Activated CD4-positive, alpha-beta T cell treated with anti-CD3 and anti-CD28 coated beads for 36 hours (primary cell): ENCODE measurements around the gene OR4K5. TPM values are rescaled to one million over a fixed set of nuclear protein-coding genes. Genes with fewer than 3 reads are reported as not detected.
"Not testable (repeated sequence)": the region's sequence is repeated elsewhere in the genome, so short reads cannot be mapped to it uniquely, and the experiment has no call there.

ENCODE experiments used
- ATAC-seq: fragments of 200-7000 bp; cut with Tn5 transposase; one replicate; pipeline ENCODE4 v1.10.0; 2021; ENCODE audit warnings: mild to moderate bottlenecking, moderate library complexity
- CTCF ChIA-PET: fragments of 350-600 bp; sonication (Branson Sonifier 250); formaldehyde crosslinking; loops from one replicate; lab custom pipeline; 2021; ENCODE audit warnings: antibody characterized with exemption; lab: Charles Lee
- POLR2A ChIA-PET: fragments of 350-600 bp; sonication (Branson Sonifier 250); formaldehyde crosslinking; loops from one replicate; lab custom pipeline; 2021; ENCODE audit warnings: antibody characterized with exemption, inconsistent platforms; lab: Charles Lee
- DNase-seq: peaks from one replicate; pipeline ENCODE4 v3.0.0-alpha.2; 2020
- H3K27ac Mint-ChIP-seq: one replicate; pipeline ENCODE4 v1.8.0; 2021; ENCODE audit warnings: mixed read lengths
- H3K27me3 Mint-ChIP-seq: one replicate; pipeline ENCODE4 v1.8.0; 2021; ENCODE audit warnings: mixed read lengths
- H3K36me3 Mint-ChIP-seq: one replicate; pipeline ENCODE4 v1.8.0; 2021; ENCODE audit warnings: low read depth, mixed read lengths
- H3K4me1 Mint-ChIP-seq: one replicate; pipeline ENCODE4 v1.8.0; 2021; ENCODE audit warnings: mixed read lengths
- H3K4me3 Mint-ChIP-seq: one replicate; pipeline ENCODE4 v1.8.0; 2021; ENCODE audit warnings: mild to moderate bottlenecking, moderate library complexity, mixed read lengths
- H3K9me3 Mint-ChIP-seq: one replicate; pipeline ENCODE4 v1.8.0; 2021; ENCODE audit warnings: low read depth, mixed read lengths
- intact Hi-C, 2 experiments: fragments of 100-400 bp; cut with DNase I in 1 of 2; cut with micrococcal nuclease in 1 of 2; formaldehyde crosslinking; loops; one replicate each; pipeline versions ENCODE4 v1.14.2 to v1.15.1; 2022 to 2024; cut with DNase I, micrococcal nuclease
- total RNA-seq, 2 experiments: library from RNA; stranded (reverse); gene quantifications; one replicate each; pipeline ENCODE4 v1.2.3, GENCODE V29; 2021

OR4K5 gene
- total RNA-seq, 2 experiments from 2014 or later = not detected

DNA sequence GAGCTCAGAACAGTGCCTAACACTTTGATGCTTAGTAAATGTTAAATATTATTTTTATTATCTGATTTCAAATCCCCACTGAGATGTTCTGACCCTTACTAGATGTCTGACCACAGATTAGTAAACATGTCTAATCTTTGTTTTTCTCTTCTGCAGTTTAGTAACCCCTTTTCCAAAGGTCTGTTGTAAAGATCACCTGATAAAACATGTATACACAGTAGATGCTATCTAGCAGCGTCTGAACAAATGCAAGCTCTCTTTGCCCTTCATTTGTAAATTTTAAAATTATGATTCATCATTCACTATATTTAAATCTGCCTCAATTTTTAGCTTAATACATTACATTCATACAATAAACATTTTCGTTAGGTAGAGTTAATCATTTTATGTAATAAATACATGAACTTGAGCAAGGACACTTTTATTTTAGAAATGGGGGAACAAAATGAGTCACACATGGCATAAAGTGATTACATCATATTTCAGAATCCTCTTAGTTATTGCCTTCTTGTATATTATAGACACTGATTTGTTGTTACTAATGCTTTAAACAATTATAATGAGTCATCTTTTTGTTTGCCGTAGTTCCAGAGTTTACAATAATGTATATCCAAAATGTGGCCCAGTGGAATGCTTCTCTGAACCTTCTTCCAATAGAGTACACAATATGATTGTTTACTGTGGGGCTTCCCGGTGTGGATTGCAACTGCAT lies 1.7 kb upstream of the OR4K5 start:
- ATAC-seq (no peak), DNase-seq (no peak)
- no peaks in the 10 kb centered on the region for H3K9me3 Mint-ChIP-seq
- H3K27ac Mint-ChIP-seq = no peak overlapping the region
- H3K4me1 Mint-ChIP-seq = no peaks in the 10 kb centered on the region
- no peaks in the 10 kb centered on the region for H3K27me3 Mint-ChIP-seq
- POLR2A ChIA-PET = no interaction called here
- no peaks in the 10 kb centered on the region for H3K36me3 Mint-ChIP-seq
- intact Hi-C loops = no loop called here
- H3K4me3 Mint-ChIP-seq = no peak overlapping the region
- CTCF ChIA-PET = interaction anchor here (1.1 kb wide), 1 partner anchor 9 kb away, joined by 4 read pairs; no protein-coding TSS in a partner anchor

DNA sequence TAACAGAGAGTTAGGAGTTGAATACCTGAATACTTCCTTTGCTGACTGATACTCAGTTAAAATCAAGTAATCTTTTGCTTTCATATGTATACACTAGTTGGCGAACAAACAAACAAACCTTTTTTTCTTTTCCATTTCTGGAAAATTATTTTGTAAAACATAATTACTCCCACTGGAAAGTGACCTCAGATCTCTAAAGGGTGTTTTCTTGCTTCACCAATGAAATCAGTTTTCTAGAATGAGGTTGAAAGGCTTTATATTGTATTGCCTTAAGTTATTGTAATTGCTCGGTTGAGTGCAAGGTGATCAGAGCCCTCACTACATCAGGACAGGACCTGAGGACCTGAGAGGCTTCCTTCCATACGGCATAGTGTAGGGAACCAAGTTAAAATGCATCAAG lies 10.2 kb downstream of the OR4K5 start, which contains the start of gene OR4K1:
TSS of gene OR4K1 (plus strand) at position 301 of the 400 bp plus-strand sequence. CDS start 4,750 bp downstream, outside the sequence.
- H3K27ac Mint-ChIP-seq = no peak within 1 kb of the TSS
- H3K4me1 Mint-ChIP-seq = no peaks in the 10 kb centered on the region
- H3K9me3 Mint-ChIP-seq = no peaks in the 10 kb centered on the region
- H3K27me3 Mint-ChIP-seq = no peaks in the 10 kb centered on the region
- DNase-seq = no peak
- intact Hi-C loops = no loop called here
- ChIA-PET POLR2A (no interaction called here), CTCF (no interaction called here)
- no peak within 1 kb of the TSS for H3K4me3 Mint-ChIP-seq
- no peaks in the 10 kb centered on the region for H3K36me3 Mint-ChIP-seq
- ATAC-seq = no peak

DNA sequence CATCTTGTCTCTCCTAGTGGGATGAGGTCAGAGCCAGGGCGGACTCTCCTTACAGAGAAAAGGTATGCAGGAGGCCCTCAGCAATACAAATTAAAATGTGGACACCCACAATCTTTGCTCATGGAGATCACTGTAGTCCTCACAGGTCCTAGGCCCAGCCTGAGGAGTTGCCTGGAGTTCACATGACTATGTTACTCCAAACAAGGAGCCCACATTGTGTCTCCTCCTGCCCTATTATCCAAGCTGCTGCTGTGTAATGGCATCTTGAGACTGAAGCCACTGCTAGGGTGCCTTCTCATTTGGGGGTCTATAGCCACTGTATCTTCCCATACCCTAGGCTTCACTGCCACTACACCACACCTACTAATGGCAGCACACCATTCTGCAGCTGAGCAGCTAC lies 21.3 kb downstream of the OR4K5 start:
- intact Hi-C loops = no loop called here
- DNase-seq = no peak
- no peaks in the 10 kb centered on the region for H3K4me1 Mint-ChIP-seq
- POLR2A ChIA-PET = no interaction called here
- ATAC-seq = no peak
- no peak overlapping the region for H3K4me3 Mint-ChIP-seq
- CTCF ChIA-PET = no interaction called here
- H3K27me3 Mint-ChIP-seq = no peaks in the 10 kb centered on the region
- no peaks in the 10 kb centered on the region for H3K36me3 Mint-ChIP-seq
- no peaks in the 10 kb centered on the region for H3K9me3 Mint-ChIP-seq
- no peak overlapping the region for H3K27ac Mint-ChIP-seq

DNA sequence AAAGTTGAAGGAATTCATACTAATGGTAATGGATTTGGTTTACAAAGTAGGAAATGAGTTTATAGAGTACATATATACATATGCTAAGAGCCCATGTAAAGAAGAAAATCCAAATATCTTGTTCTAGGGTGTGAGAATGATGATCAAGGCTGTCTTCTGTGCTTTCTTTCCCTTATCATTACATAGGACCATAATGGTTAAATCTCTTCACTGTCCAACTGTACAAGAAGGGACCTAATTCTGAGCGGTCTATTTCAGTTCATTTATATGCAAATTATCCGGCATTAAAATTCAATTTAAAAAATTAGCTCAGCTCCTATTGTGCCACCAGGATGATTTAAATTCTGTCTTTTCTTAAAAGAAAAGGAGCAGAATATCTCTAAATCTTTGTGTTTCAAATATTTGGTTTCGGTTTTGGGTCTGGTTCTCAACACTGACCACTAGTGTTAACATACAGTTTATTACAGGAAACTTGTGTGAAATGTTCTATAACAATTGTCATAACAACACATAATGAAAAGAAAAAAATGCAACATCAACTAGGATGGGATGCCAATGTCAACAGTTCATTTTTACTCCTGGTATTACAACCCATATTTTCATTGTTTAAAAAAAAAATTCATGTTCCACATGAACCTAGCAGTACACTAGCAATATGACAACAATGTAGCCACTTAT lies 27.1 kb downstream of the OR4K5 start:
- Mint-ChIP-seq H3K27ac (no peak overlapping the region), H3K36me3 (no peaks in the 10 kb centered on the region), H3K4me1 (no peaks in the 10 kb centered on the region), H3K4me3 (no peak overlapping the region), H3K9me3 (peaks cover 2% of the 10 kb centered on the region), H3K27me3 (no peaks in the 10 kb centered on the region)
- DNase-seq = no peak
- POLR2A ChIA-PET = no interaction called here
- intact Hi-C loops = no loop called here
- ATAC-seq = no peak
- CTCF ChIA-PET = interaction anchor here (0.6 kb wide), 1 partner anchor 275 kb away, joined by 3 read pairs; no protein-coding TSS in a partner anchor

DNA sequence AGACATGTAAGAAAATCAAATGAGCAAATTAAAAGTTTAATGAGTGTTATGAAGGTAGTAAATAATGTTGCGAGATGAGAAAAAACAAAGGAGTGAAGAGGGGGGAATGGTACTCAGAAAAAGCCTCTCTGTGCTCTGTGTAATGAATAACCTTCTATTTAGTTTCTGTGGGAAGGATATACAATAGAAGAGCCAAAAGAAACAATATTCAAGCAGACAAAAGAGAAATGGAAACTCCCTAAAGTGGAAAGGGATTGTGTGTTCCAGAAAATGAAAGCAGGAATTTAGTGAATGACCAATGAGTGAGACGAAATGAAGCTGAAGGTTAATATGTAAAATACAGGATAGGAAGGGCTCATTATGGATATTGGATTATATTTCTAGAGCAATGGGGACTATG lies 28.8 kb downstream of the OR4K5 start:
- Mint-ChIP-seq H3K9me3 (peaks cover 2% of the 10 kb centered on the region), H3K27me3 (no peaks in the 10 kb centered on the region), H3K36me3 (no peaks in the 10 kb centered on the region), H3K27ac (no peak overlapping the region), H3K4me1 (no peaks in the 10 kb centered on the region), H3K4me3 (no peak overlapping the region)
- intact Hi-C loops = no loop called here
- ChIA-PET POLR2A (no interaction called here), CTCF (no interaction called here)
- ATAC-seq (no peak), DNase-seq (no peak)

DNA sequence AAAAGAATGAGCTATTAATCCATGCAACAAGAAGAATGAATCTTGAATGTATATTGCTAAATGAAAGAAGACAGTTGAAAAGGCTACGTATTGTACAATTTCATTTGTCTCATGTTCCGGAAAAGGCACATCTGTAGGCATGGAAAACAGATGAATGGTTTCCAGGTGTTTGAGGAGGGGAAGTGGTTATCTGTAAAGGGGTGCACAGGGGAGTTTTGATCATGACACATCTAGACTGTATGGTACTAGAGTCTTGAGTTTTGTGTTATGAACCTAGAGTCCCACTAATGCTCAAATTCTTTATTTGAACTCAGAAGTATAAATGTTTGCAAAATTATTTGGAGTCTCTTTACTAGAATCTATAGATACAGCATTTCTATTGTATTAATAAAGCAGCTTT lies 49.3 kb downstream of the OR4K5 start:
- H3K4me1 Mint-ChIP-seq = peaks cover 28% of the 10 kb centered on the region
- H3K27me3 Mint-ChIP-seq, DNase-seq, H3K4me3 Mint-ChIP-seq, intact Hi-C loops, H3K27ac Mint-ChIP-seq, ATAC-seq, H3K9me3 Mint-ChIP-seq, CTCF ChIA-PET, H3K36me3 Mint-ChIP-seq, POLR2A ChIA-PET: not testable (repeated sequence)

Other genes starting within 250 kb of the OR4K5 start
- gene OR11H2, start 206.7 kb upstream of the OR4K5 start, total RNA-seq = not detected
- gene OR4Q3, start 177.0 kb upstream of the OR4K5 start, total RNA-seq = not detected
- gene OR4M1, start 147.1 kb upstream of the OR4K5 start, total RNA-seq = not detected
- not detected for gene OR4N2, start 116.8 kb upstream of the OR4K5 start, total RNA-seq
- not detected for gene OR4K2, start 45.5 kb upstream of the OR4K5 start, total RNA-seq
- gene OR4K1, start 10.3 kb downstream of the OR4K5 start, total RNA-seq = not detected
- gene OR4K15, start 55.0 kb downstream of the OR4K5 start, total RNA-seq = not detected
- gene OR4Q2, start 81.6 kb downstream of the OR4K5 start, total RNA-seq = not detected
- gene OR4K14, start 98.7 kb downstream of the OR4K5 start, total RNA-seq = not detected
- not detected for gene OR4K13, start 115.4 kb downstream of the OR4K5 start, total RNA-seq
- gene OR4L1, start 139.4 kb downstream of the OR4K5 start, total RNA-seq = not detected
- not detected for gene OR4K17, start 190.1 kb downstream of the OR4K5 start, total RNA-seq
- not detected for gene OR4N5, start 218.2 kb downstream of the OR4K5 start, total RNA-seq